Measurements from ENCODE around the gene ID4. TPM values are rescaled to one million over a fixed set of nuclear protein-coding genes. Genes with fewer than 3 reads are reported as not detected.

The ID4 gene
- polyA plus RNA-seq, 2 donors = 23.5 to 24.8 TPM

DNA sequence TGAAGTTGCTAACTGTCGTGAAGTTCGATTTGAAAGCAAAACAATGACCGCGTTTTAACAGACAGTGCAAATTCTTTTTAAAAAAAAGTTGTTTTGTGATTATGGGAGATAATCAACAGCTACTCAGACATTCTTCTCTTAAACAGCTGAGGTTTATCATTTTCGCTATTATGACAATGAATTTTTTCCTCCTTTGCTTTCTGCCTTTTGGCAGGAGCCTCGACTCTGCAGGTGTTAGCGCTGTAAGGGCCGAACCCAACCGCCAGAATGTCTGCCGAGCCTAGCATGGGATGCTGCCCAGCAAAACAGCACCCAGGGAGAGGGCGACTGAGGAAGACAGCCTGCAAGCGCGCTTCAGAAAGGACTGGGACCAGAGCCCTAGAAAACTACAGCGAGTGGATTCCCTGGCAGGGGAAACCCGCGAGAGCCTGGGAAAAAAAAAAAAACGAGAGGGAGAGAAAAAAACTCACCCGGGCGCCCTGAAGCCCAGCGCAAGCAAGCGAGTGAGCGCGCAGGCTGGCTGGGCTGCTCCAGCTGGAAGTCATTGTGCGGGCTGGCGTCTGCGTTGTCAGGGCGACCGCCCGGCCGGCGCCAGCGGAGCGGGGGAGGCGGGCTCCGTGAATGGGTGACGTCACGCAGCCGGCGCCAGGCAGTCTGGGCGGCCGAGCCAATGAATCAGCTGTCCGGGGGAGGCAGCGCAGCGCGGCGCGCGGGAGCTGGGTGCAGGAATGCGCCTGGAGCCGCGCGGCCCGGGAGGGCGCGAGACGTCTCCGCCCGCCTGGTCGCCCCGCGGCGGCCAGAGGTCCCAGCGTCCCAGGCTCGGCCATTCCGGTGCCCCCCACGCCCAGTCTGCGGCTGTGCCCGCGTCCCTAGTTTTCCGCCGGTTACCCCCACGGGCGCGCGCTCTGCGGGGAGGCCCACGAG lies 32.7 kb upstream of the ID4 start:
- Histone ChIP-seq H3K4me1 (ENCODE audit: control insufficient read depth in 2 of 2, insufficient read depth in 2 of 2, low read length in 1 of 2) (no peaks in the 10 kb centered on the region), H3K27me3 (ENCODE audit: control insufficient read depth in 1 of 2, insufficient read depth in 2 of 2, low read length in 2 of 2) (no peaks in the 10 kb centered on the region), H3K4me3 (ENCODE audit: low read depth in 1 of 2, low read length in 2 of 2) (peak overlapping the region; percentile 57 to 58), H3K9me3 (ENCODE audit: control insufficient read depth in 2 of 2, insufficient read depth in 1 of 2, low read depth in 1 of 2, low read length in 1 of 2) (no peaks in the 10 kb centered on the region), H3K36me3 (ENCODE audit: control insufficient read depth in 2 of 2, insufficient read depth in 2 of 2, low read length in 1 of 2) (no peaks in the 10 kb centered on the region), H3K27ac (ENCODE audit: low read depth in 2 of 2, low read length in 1 of 2) (peak overlapping the region; percentile 85 to 93)
- WGBS, 2 donors = 1 to 2% methylated on average over 73 to 77 of the region's 77 CpGs

DNA sequence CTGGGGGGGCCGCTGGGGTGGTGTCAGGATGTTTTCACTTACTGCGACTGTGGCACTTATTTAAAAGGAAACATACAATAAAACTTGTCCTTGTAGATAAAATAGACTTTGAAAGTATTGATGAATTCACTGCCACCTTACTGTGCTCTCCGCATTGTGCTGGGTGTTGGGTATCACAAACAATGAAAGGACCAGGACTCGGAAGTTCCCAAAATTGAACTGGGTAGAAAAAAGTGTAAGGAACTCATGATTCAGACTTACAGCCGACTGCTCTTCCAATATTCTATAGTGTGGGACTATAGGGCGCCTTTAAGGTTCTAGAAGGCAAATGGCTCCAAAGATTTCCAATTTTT lies 32.1 kb upstream of the ID4 start:
- Histone ChIP-seq H3K27me3 (ENCODE audit: control insufficient read depth in 1 of 2, insufficient read depth in 2 of 2, low read length in 2 of 2) (no peaks in the 10 kb centered on the region), H3K36me3 (ENCODE audit: control insufficient read depth in 2 of 2, insufficient read depth in 2 of 2, low read length in 1 of 2) (no peaks in the 10 kb centered on the region), H3K4me3 (ENCODE audit: low read depth in 1 of 2, low read length in 2 of 2) (peak overlapping the region; percentile 57 to 58), H3K9me3 (ENCODE audit: control insufficient read depth in 2 of 2, insufficient read depth in 1 of 2, low read depth in 1 of 2, low read length in 1 of 2) (no peaks in the 10 kb centered on the region), H3K4me1 (ENCODE audit: control insufficient read depth in 2 of 2, insufficient read depth in 2 of 2, low read length in 1 of 2) (no peaks in the 10 kb centered on the region), H3K27ac (ENCODE audit: low read depth in 2 of 2, low read length in 1 of 2) (peak overlapping the region; percentile 85 to 93)
- WGBS, 2 donors = 26 to 27% methylated on average over 6 of the region's 6 CpGs

DNA sequence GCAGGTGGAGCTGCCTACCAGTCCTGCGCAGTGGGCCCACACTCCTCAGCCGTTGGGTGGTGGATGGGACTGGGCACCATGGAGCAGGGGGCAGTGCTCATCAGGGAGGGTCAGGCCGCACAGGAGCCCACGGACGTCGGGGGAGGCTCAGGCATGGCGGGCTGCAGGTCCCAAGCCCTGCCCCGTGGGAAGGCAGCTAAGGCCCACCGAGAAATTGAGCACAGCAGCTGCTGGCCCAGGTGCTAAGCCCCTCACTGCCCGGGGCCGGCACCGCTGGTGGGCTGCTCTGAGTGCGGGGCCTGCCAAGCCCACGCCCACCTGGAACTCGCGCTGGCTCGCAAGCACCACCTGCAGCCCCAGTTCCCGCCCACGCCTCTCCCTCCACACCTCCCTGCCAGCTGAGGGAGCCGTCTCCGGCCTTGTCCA lies 30.2 kb upstream of the ID4 start:
- Histone ChIP-seq H3K27me3 (ENCODE audit: control insufficient read depth in 1 of 2, insufficient read depth in 2 of 2, low read length in 2 of 2) (no peaks in the 10 kb centered on the region), H3K4me3 (ENCODE audit: low read depth in 1 of 2, low read length in 2 of 2) (no peak overlapping the region), H3K9me3 (ENCODE audit: control insufficient read depth in 2 of 2, insufficient read depth in 1 of 2, low read depth in 1 of 2, low read length in 1 of 2) (no peaks in the 10 kb centered on the region), H3K27ac (ENCODE audit: low read depth in 2 of 2, low read length in 1 of 2) (no peak overlapping the region), H3K36me3 (ENCODE audit: control insufficient read depth in 2 of 2, insufficient read depth in 2 of 2, low read length in 1 of 2) (no peaks in the 10 kb centered on the region), H3K4me1 (ENCODE audit: control insufficient read depth in 2 of 2, insufficient read depth in 2 of 2, low read length in 1 of 2) (no peaks in the 10 kb centered on the region)
- 93 to 94% methylated on average over 18 to 21 of the region's 21 CpGs for WGBS, 2 donors

DNA sequence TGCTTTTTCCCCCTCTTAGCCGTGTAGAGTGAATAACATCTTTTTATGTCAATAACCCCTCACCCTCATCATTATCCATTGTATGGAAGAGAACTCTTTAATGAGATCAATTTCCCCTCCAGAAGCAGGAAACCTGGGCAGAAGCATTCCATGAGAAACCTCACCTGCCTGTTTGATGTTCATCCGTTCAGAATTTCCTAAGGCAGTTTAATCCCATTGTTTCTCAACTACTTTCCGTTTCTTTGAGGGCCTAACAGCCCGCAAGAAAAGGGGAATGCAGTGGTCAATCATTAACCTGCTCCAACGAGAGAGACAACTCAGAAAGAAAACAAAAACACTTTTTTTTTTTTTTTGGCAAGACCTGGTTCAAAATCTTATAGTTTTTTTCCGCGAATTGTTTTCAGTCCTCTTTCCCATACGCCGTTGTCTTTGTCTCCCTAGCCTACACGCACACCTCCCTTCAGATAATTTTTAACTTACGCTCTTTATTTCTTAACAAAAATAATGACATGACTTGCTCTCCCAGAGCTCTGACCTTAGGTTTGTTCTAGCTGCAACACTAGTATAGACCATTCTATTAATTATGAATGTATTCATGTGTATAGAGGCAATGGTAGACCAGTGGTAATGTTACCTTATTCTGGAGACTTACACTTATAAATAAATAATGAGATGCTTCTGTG lies 25.6 kb upstream of the ID4 start:
- Histone ChIP-seq H3K4me1 (ENCODE audit: control insufficient read depth in 2 of 2, insufficient read depth in 2 of 2, low read length in 1 of 2) (no peaks in the 10 kb centered on the region), H3K4me3 (ENCODE audit: low read depth in 1 of 2, low read length in 2 of 2) (no peak overlapping the region), H3K27me3 (ENCODE audit: control insufficient read depth in 1 of 2, insufficient read depth in 2 of 2, low read length in 2 of 2) (no peaks in the 10 kb centered on the region), H3K27ac (ENCODE audit: low read depth in 2 of 2, low read length in 1 of 2) (no peak overlapping the region), H3K9me3 (ENCODE audit: control insufficient read depth in 2 of 2, insufficient read depth in 1 of 2, low read depth in 1 of 2, low read length in 1 of 2) (no peaks in the 10 kb centered on the region), H3K36me3 (ENCODE audit: control insufficient read depth in 2 of 2, insufficient read depth in 2 of 2, low read length in 1 of 2) (no peaks in the 10 kb centered on the region)
- 66 to 81% methylated on average over 11 of the region's 11 CpGs for WGBS, 2 donors

DNA sequence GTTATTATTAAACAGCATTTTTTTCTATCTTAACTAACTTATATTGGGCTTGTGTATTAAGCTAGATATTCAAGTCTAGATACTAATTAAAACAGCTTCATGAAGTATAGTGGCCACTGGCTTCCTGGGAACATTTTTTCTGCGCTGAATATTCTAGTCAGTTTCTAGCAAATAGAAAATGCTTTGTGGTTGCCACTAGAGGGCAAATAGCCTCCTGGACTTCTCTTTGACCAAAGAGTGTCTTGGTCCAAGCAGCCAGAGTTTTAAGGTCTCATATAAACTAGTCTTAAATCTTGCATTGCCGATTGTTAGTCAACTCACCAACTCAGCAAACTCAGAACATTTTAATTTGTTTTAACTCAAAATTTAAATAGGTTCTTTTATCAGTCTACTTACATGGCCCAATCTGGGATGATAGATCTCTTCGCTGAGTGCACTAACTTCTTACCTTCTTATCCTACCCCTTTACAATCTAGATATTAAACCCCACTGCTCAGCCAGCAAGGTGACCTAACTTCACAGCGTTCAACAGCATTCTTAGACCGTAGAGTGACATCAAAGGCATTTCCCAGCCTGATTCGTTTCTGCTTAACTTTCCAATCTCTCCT lies 24.6 kb upstream of the ID4 start:
- H3K27ac ChIP-seq (ENCODE audit: low read depth in 2 of 2, low read length in 1 of 2) = no peak overlapping the region
- H3K9me3 ChIP-seq (ENCODE audit: control insufficient read depth in 2 of 2, insufficient read depth in 1 of 2, low read depth in 1 of 2, low read length in 1 of 2) = no peaks in the 10 kb centered on the region
- no peaks in the 10 kb centered on the region for H3K4me1 ChIP-seq (ENCODE audit: control insufficient read depth in 2 of 2, insufficient read depth in 2 of 2, low read length in 1 of 2)
- WGBS, 2 donors = 68 to 69% methylated on average over 6 of the region's 6 CpGs
- no peaks in the 10 kb centered on the region for H3K27me3 ChIP-seq (ENCODE audit: control insufficient read depth in 1 of 2, insufficient read depth in 2 of 2, low read length in 2 of 2)
- H3K36me3 ChIP-seq (ENCODE audit: control insufficient read depth in 2 of 2, insufficient read depth in 2 of 2, low read length in 1 of 2) = no peaks in the 10 kb centered on the region
- H3K4me3 ChIP-seq (ENCODE audit: low read depth in 1 of 2, low read length in 2 of 2) = no peak overlapping the region

DNA sequence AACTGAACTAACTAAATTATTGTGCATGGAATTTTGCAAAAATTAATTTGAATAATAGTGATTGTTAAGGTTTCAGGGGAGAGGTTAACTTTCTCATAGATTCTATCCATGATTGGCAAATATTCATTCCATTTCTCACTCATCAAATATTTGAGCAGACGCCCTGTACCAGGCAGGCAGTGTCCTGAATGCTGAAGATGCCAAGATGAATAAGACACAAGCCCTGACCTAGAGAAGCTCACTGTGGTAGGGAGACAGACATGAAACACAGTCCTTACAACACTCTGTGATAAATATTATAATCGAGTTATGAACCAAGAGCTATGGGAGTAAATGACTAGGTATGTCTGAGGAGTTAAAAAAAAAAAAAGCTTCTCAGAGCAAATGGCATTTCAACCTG lies 18.4 kb upstream of the ID4 start:
- H3K4me3 ChIP-seq (ENCODE audit: low read depth in 1 of 2, low read length in 2 of 2) = no peak overlapping the region
- 63 to 76% methylated on average over 2 of the region's 2 CpGs for WGBS, 2 donors
- H3K27me3 ChIP-seq (ENCODE audit: control insufficient read depth in 1 of 2, insufficient read depth in 2 of 2, low read length in 2 of 2) = no peaks in the 10 kb centered on the region
- H3K9me3 ChIP-seq (ENCODE audit: control insufficient read depth in 2 of 2, insufficient read depth in 1 of 2, low read depth in 1 of 2, low read length in 1 of 2) = no peaks in the 10 kb centered on the region
- no peak overlapping the region for H3K27ac ChIP-seq (ENCODE audit: low read depth in 2 of 2, low read length in 1 of 2)
- no peaks in the 10 kb centered on the region for H3K4me1 ChIP-seq (ENCODE audit: control insufficient read depth in 2 of 2, insufficient read depth in 2 of 2, low read length in 1 of 2)
- H3K36me3 ChIP-seq (ENCODE audit: control insufficient read depth in 2 of 2, insufficient read depth in 2 of 2, low read length in 1 of 2) = no peaks in the 10 kb centered on the region

DNA sequence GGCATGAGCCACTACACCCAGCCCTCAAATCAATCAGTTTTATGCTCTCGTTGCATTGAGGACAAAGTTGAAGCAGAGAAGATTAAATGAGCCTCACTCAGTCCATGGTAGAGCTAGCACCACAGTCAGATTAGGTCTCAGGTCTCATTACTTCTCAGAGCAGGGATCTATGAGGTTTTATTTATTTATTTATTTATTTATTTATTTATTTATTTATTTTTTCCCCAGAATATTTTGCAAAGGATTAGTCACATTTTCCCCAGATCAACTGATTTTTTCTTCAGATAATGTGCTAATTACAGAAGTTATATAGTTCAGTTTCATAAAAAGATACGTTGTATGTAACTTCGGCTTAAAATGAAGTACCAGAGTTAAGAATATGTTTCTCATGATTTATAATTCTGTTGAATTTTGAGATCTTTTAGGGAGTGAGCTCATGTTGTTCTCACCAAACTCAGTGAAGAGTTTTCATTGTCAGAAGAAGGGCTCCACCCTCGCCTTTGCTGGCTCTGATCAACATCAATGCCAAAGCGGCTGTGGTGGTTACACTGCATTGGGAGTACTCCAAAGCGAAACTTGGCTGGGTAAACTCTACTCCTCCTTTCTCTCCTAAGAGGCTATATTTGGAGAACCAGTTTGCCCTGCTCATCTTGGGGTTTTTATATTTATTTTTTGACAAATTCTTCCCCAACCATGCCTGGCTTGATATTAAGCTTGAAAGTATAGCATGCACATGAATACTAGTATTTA lies 12.9 kb upstream of the ID4 start:
- no peak overlapping the region for H3K4me3 ChIP-seq (ENCODE audit: low read depth in 1 of 2, low read length in 2 of 2)
- no peaks in the 10 kb centered on the region for H3K27me3 ChIP-seq (ENCODE audit: control insufficient read depth in 1 of 2, insufficient read depth in 2 of 2, low read length in 2 of 2)
- WGBS, 2 donors = 40 to 66% methylated on average over 6 of the region's 6 CpGs
- no peaks in the 10 kb centered on the region for H3K36me3 ChIP-seq (ENCODE audit: control insufficient read depth in 2 of 2, insufficient read depth in 2 of 2, low read length in 1 of 2)
- H3K27ac ChIP-seq (ENCODE audit: low read depth in 2 of 2, low read length in 1 of 2) = peak overlapping the region; percentile 64 to 71
- no peaks in the 10 kb centered on the region for H3K9me3 ChIP-seq (ENCODE audit: control insufficient read depth in 2 of 2, insufficient read depth in 1 of 2, low read depth in 1 of 2, low read length in 1 of 2)
- no peaks in the 10 kb centered on the region for H3K4me1 ChIP-seq (ENCODE audit: control insufficient read depth in 2 of 2, insufficient read depth in 2 of 2, low read length in 1 of 2)

DNA sequence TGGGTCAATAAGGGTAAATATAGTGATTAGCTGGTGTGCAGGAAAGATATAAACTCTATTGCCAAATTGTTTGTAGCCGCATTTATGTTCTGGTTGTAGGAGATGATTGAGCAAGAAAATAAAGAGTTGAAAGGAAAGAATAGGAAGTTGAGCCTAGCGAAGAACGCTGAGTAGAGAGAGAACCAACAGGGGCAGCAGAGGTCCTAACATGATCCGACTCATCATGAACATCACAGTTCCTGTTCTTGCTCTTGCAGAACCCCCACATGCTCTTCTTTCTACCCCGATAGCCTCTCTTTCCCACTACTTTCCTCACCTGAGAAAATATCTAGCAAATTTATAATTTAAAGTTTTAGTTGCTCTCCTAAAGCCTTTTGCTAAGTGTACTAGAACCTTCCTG lies 9.9 kb upstream of the ID4 start:
- Histone ChIP-seq H3K4me1 (ENCODE audit: control insufficient read depth in 2 of 2, insufficient read depth in 2 of 2, low read length in 1 of 2) (no peaks in the 10 kb centered on the region), H3K9me3 (ENCODE audit: control insufficient read depth in 2 of 2, insufficient read depth in 1 of 2, low read depth in 1 of 2, low read length in 1 of 2) (no peaks in the 10 kb centered on the region), H3K4me3 (ENCODE audit: low read depth in 1 of 2, low read length in 2 of 2) (no peak overlapping the region), H3K27me3 (ENCODE audit: control insufficient read depth in 1 of 2, insufficient read depth in 2 of 2, low read length in 2 of 2) (no peaks in the 10 kb centered on the region), H3K36me3 (ENCODE audit: control insufficient read depth in 2 of 2, insufficient read depth in 2 of 2, low read length in 1 of 2) (no peaks in the 10 kb centered on the region), H3K27ac (ENCODE audit: low read depth in 2 of 2, low read length in 1 of 2) (no peak overlapping the region)
- 91 to 95% methylated on average over 5 of the region's 5 CpGs for WGBS, 2 donors

DNA sequence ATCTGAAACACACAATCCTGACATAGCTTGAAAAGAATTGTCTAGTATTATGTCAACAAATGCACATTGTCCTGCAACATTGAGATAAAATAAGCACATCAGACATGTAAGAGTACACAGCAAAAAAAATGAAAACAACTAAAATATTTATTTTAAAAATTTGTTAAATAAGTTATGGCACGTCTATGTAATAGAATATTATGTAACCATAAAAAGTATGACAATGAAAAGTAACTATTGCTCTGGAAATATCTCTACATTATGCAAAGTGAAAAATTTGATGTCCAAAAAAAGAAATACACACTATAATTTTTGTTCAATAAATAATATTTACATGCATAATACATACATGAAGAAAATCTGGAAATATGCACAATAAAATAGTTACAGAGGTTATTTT lies 9.3 kb upstream of the ID4 start:
- Histone ChIP-seq H3K9me3 (ENCODE audit: control insufficient read depth in 2 of 2, insufficient read depth in 1 of 2, low read depth in 1 of 2, low read length in 1 of 2) (no peaks in the 10 kb centered on the region), H3K27me3 (ENCODE audit: control insufficient read depth in 1 of 2, insufficient read depth in 2 of 2, low read length in 2 of 2) (no peaks in the 10 kb centered on the region)

More for the DNA sequence above, 9.3 kb upstream of the ID4 start:
- no peaks in the 10 kb centered on the region for H3K4me1 ChIP-seq (ENCODE audit: control insufficient read depth in 2 of 2, insufficient read depth in 2 of 2, low read length in 1 of 2)
- H3K4me3 ChIP-seq (ENCODE audit: low read depth in 1 of 2, low read length in 2 of 2) = no peak overlapping the region
- no peak overlapping the region for H3K27ac ChIP-seq (ENCODE audit: low read depth in 2 of 2, low read length in 1 of 2)
- 87 to 90% methylated on average over 1 of the region's 1 CpG for WGBS, 2 donors
- H3K36me3 ChIP-seq (ENCODE audit: control insufficient read depth in 2 of 2, insufficient read depth in 2 of 2, low read length in 1 of 2) = no peaks in the 10 kb centered on the region
